ENCODE data around the gene SRA1. TPM values are rescaled to one million over a fixed set of nuclear protein-coding genes. Genes with fewer than 3 reads are reported as not detected.

Gene SRA1
- total RNA-seq, 1 experiment from 2014 or later = 37.8 TPM

DNA sequence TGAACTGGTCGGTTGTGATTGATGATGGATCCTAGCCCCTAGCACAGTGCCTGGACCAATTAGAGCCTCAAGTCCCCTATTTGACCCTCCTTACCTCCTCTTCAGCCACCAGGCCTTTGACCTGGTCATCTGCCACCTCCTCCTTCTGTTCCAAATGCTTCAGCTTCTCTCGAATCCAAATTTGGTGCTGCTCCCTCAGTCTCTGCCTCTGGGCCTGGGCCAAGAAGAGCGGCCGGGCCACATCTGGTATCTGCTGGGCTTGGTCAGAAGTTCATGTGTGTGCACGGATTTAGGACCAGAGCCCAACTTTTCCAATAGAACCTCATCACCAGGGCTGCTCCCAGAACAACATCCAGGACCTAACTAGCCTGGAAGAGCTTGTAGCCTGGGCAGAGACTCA is 13.8 kb upstream of the SRA1 start:
- no peak for DNase-seq (ENCODE audit: low spot score)
- CTCF ChIA-PET = interaction anchor here (1.2 to 1.8 kb wide), 3 partner anchors 24 to 129 kb away, joined by 3 to 5 read pairs (median 4); partner anchors contain the start of genes EIF4EBP3 and ZMAT2
- Mint-ChIP-seq H3K27me3 (ENCODE audit: low read depth) (peaks cover 5% of the 10 kb centered on the region), H3K36me3 (peaks cover 13% of the 10 kb centered on the region), H3K27ac (no peak overlapping the region), H3K9me3 (no peaks in the 10 kb centered on the region; the same call in 1 of the 2 replicates), H3K4me3 (no peak overlapping the region), H3K4me1 (no peaks in the 10 kb centered on the region)
- TF ChIP-seq FOXP1 (CRISPR knock-in tag; IDR thresholded peaks at IDR 0.05; ENCODE audit: borderline replicate concordance) = no peak
- TF ChIP-seq, protein P1, sequence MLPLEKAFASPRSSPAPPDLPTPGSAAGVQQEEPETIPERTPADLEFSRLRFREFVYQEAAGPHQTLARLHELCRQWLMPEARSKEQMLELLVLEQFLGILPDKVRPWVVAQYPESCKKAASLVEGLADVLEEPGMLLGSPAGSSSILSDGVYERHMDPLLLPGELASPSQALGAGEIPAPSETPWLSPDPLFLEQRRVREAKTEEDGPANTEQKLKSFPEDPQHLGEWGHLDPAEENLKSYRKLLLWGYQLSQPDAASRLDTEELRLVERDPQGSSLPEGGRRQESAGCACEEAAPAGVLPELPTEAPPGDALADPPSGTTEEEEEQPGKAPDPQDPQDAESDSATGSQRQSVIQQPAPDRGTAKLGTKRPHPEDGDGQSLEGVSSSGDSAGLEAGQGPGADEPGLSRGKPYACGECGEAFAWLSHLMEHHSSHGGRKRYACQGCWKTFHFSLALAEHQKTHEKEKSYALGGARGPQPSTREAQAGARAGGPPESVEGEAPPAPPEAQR (CRISPR knock-in tag; IDR thresholded peaks at IDR 0.05) = no peak
- TF ChIP-seq TEAD1 (CRISPR knock-in tag; IDR thresholded peaks at IDR 0.05) = no peak
- TF ChIP-seq MYBL2 (CRISPR knock-in tag; IDR thresholded peaks at IDR 0.05) = no peak
- no peak for TF ChIP-seq ESRRA (CRISPR knock-in tag; IDR thresholded peaks at IDR 0.05; ENCODE audit: borderline replicate concordance)
- TF ChIP-seq NR3C1 (CRISPR knock-in tag; conservative IDR thresholded peaks at IDR 0.05; ENCODE audit: low read depth) = no peak
- no peak for TF ChIP-seq RORB (CRISPR knock-in tag; IDR thresholded peaks at IDR 0.05)
- TF ChIP-seq CBFB (CRISPR knock-in tag; IDR thresholded peaks at IDR 0.05; ENCODE audit: low read depth) = no peak
- TF ChIP-seq NR1H2 (CRISPR knock-in tag; IDR thresholded peaks at IDR 0.05) = no peak
- TF ChIP-seq KAT7 (CRISPR knock-in tag; IDR thresholded peaks at IDR 0.05; ENCODE audit: borderline replicate concordance) = no peak
- TF ChIP-seq STAT6 (CRISPR knock-in tag; conservative IDR thresholded peaks at IDR 0.05; ENCODE audit: low read depth) = no peak
- no peak for TF ChIP-seq NFE2L1 (CRISPR knock-in tag; IDR thresholded peaks at IDR 0.05)
- TF ChIP-seq NFATC4 (CRISPR knock-in tag; IDR thresholded peaks at IDR 0.05) = no peak
- TF ChIP-seq ZNF121 (CRISPR knock-in tag; IDR thresholded peaks at IDR 0.05) = no peak
- TF ChIP-seq ZNF512 (CRISPR knock-in tag; IDR thresholded peaks at IDR 0.05; ENCODE audit: borderline replicate concordance) = no peak
- no peak for TF ChIP-seq PRRX2 (CRISPR knock-in tag; IDR thresholded peaks at IDR 0.05)
- ATAC-seq = no peak
- POLR2A ChIA-PET = interaction anchor here (0.7 kb wide), 1 partner anchor 14 kb away, joined by 3 read pairs; the partner anchor contains the start of gene SRA1

GRCh38 chr5:140570488-140570887 is 13.2 kb upstream of the SRA1 start:
- H3K9me3 Mint-ChIP-seq = no peaks in the 10 kb centered on the region; the same call in 1 of the 2 replicates
- H3K4me1 Mint-ChIP-seq = peaks cover 5% of the 10 kb centered on the region; the same call in 1 of the 2 replicates
- H3K36me3 Mint-ChIP-seq = peaks cover 15% of the 10 kb centered on the region
- peaks cover 5% of the 10 kb centered on the region for H3K27me3 Mint-ChIP-seq (ENCODE audit: low read depth)
- no peak for DNase-seq (ENCODE audit: low spot score)
- CTCF ChIA-PET = interaction anchor here (1.3 to 1.8 kb wide), 2 partner anchors 23 to 64 kb away, joined by 3 to 5 read pairs; partner anchors contain the start of gene EIF4EBP3
- POLR2A ChIA-PET = interaction anchor here (1.1 kb wide), 1 partner anchor 77 kb away, joined by 3 read pairs; the partner anchor contains the start of gene IK
- H3K4me3 Mint-ChIP-seq = no peak overlapping the region
- ATAC-seq = no peak
- no peak overlapping the region for H3K27ac Mint-ChIP-seq
- TF ChIP-seq ARID4B (CRISPR knock-in tag; IDR thresholded peaks at IDR 0.05; ENCODE audit: borderline replicate concordance) (no peak), IRF2 (CRISPR knock-in tag; IDR thresholded peaks at IDR 0.05; ENCODE audit: borderline replicate concordance, low read depth) (no peak), GRHL2 (CRISPR knock-in tag; IDR thresholded peaks at IDR 0.05; ENCODE audit: insufficient replicate concordance, severe bottlenecking) (no peak), ZNF512 (CRISPR knock-in tag; IDR thresholded peaks at IDR 0.05; ENCODE audit: borderline replicate concordance) (no peak), ZBTB21 (CRISPR knock-in tag; IDR thresholded peaks at IDR 0.05; ENCODE audit: borderline replicate concordance) (no peak), ZNF263 (CRISPR knock-in tag; IDR thresholded peaks at IDR 0.05; ENCODE audit: low read depth) (no peak)
- TF ChIP-seq, protein P2, sequence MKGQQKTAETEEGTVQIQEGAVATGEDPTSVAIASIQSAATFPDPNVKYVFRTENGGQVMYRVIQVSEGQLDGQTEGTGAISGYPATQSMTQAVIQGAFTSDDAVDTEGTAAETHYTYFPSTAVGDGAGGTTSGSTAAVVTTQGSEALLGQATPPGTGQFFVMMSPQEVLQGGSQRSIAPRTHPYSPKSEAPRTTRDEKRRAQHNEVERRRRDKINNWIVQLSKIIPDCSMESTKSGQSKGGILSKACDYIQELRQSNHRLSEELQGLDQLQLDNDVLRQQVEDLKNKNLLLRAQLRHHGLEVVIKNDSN (CRISPR knock-in tag; IDR thresholded peaks at IDR 0.05) = no peak
